Measurements from ENCODE around the gene VAMP2.
"Not testable (repeated sequence)": the region's sequence is repeated elsewhere in the genome, so short reads cannot be mapped to it uniquely, and the experiment has no call there.

VAMP2 gene

GRCh38 chr17:8176197-8176940 lies 13.6 kb upstream of the VAMP2 start, which contains the start of gene TMEM107:
TMEM107 (minus strand) TSS chr17:8176380; CDS start chr17:8176286, 94 bp downstream.
- peak; percentile 74 to 85 for DNase-seq (ENCODE audit: low read depth in 2 of 2)

- DNase-seq (ENCODE audit: low read depth in 2 of 2), result no peak
Measured at GRCh38 chr17:8175795-8176196, 13.0 kb upstream of the VAMP2 start.

GRCh38 chr17:8173871-8174322 lies 11.1 kb upstream of the VAMP2 start:
- DNase-seq (ENCODE audit: low read depth in 2 of 2), result no peak

- DNase-seq (ENCODE audit: low read depth in 2 of 2), result peak in 1 of 2 donors; percentile 60
Measured at GRCh38 chr17:8173056-8173870, 10.5 kb upstream of the VAMP2 start.

- not testable (repeated sequence) for DNase-seq (ENCODE audit: low read depth in 2 of 2)
Measured at GRCh38 chr17:8170186-8170585, 7.4 kb upstream of the VAMP2 start.

- no peak for DNase-seq (ENCODE audit: low read depth in 2 of 2)
Measured at GRCh38 chr17:8167526-8167925, 4.8 kb upstream of the VAMP2 start.

- no peak for DNase-seq (ENCODE audit: low read depth in 2 of 2)
Measured at GRCh38 chr17:8166731-8167130, 4.0 kb upstream of the VAMP2 start.

GRCh38 chr17:8164815-8165131 lies 2.0 kb upstream of the VAMP2 start:
- no peak for DNase-seq (ENCODE audit: low read depth in 2 of 2)

- peak in 1 of 2 donors; percentile 73 for DNase-seq (ENCODE audit: low read depth in 2 of 2)
Measured at GRCh38 chr17:8163978-8164814, 1.4 kb upstream of the VAMP2 start.

- no peak for DNase-seq (ENCODE audit: low read depth in 2 of 2)
Measured at GRCh38 chr17:8162997-8163977, 539 bp upstream of the VAMP2 start.

GRCh38 chr17:8161289-8162232 lies 1.2 kb downstream of the VAMP2 start:
- no peak for DNase-seq (ENCODE audit: low read depth in 2 of 2)

GRCh38 chr17:8160741-8161221 lies 2.0 kb downstream of the VAMP2 start:
- DNase-seq (ENCODE audit: low read depth in 2 of 2), result no peak

GRCh38 chr17:8160224-8160577 lies 2.5 kb downstream of the VAMP2 start:
- no peak for DNase-seq (ENCODE audit: low read depth in 2 of 2)

GRCh38 chr17:8159459-8160223 lies 3.1 kb downstream of the VAMP2 start:
- no peak for DNase-seq (ENCODE audit: low read depth in 2 of 2)

- DNase-seq (ENCODE audit: low read depth in 2 of 2), result no peak
Measured at GRCh38 chr17:8159032-8159400, 3.7 kb downstream of the VAMP2 start.

GRCh38 chr17:8158267-8159031 lies 4.3 kb downstream of the VAMP2 start:
- peak; percentile 78 to 88 for DNase-seq (ENCODE audit: low read depth in 2 of 2)

GRCh38 chr17:8156246-8156992 lies 6.3 kb downstream of the VAMP2 start:
- peak; percentile 100 for DNase-seq (ENCODE audit: low read depth in 2 of 2)

- no peak for DNase-seq (ENCODE audit: low read depth in 2 of 2)
Measured at GRCh38 chr17:8155996-8156245, 6.8 kb downstream of the VAMP2 start.

Measured in stimulated activated CD8-positive, alpha-beta memory T cell treated with anti-CD3 and anti-CD28 coated beads, Interleukin-2, amount 100 ng/mL, for 48 hours (primary cell).